Mammary epithelial cell (primary cell): ENCODE measurements around the gene GRM5.
"Not testable (repeated sequence)": the region's sequence is repeated elsewhere in the genome, so short reads cannot be mapped to it uniquely, and the experiment has no call there.

Source experiments
- EZH2 ChIP-seq: IDR thresholded peaks from 2 replicates; pipeline ENCODE4 v1.6.1; 2012; ENCODE audit warnings: low read length, inconsistent platforms, borderline replicate concordance
- TF ChIP-seq, protein P1 (sequence below), 2 donors: IDR thresholded peaks in 1 of 2; conservative IDR thresholded peaks in 1 of 2; 2 replicates each; pipeline ENCODE4 v1.5.1; 2011 to 2012; ENCODE audit warnings: inconsistent platforms in 2 of 2, low read length in 2 of 2, mild to moderate bottlenecking in 2 of 2, control low read depth in 1 of 2, low read depth in 1 of 2; ENCODE audit not compliant: insufficient read depth in 1 of 2; ENCODE audit errors: extremely low read depth in 1 of 2

DNA sequence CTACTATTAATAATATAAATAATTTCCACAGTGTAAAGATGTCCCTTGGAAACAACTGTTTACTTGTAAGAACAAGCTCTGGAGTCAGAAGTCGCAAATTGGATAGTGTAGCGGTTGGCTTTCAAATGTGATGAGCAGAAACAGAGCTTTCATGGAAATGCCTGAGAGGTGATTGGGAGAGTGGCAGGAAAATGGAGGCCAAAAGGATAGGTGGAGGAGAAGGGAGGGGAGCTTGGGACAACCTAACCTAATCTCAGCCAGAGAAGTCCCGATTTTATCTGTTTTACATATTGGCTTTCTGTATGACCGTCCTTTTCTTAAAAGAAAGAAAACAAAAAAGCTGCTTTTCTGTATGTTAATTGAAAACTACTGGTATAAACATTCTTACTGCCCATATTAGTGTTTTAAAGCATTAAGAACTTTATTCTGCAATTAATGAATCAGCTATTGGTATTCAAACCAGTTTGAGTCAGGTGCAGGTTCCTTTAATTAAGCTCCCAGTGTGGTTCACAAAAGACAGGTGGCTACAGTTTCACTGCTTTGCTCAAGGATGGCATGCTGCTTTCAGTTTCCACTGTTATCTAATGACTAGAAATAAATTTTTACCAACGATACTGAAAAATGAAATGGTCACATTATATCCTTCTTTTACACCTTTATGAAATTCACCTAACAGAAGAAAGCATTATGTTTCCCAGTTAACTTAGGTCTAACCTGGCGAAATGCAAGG is 117.8 kb downstream of the GRM5 start:
- TF ChIP-seq, protein P1, sequence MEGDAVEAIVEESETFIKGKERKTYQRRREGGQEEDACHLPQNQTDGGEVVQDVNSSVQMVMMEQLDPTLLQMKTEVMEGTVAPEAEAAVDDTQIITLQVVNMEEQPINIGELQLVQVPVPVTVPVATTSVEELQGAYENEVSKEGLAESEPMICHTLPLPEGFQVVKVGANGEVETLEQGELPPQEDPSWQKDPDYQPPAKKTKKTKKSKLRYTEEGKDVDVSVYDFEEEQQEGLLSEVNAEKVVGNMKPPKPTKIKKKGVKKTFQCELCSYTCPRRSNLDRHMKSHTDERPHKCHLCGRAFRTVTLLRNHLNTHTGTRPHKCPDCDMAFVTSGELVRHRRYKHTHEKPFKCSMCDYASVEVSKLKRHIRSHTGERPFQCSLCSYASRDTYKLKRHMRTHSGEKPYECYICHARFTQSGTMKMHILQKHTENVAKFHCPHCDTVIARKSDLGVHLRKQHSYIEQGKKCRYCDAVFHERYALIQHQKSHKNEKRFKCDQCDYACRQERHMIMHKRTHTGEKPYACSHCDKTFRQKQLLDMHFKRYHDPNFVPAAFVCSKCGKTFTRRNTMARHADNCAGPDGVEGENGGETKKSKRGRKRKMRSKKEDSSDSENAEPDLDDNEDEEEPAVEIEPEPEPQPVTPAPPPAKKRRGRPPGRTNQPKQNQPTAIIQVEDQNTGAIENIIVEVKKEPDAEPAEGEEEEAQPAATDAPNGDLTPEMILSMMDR (conservative IDR thresholded peaks at IDR 0.05 in 1 of 2, IDR thresholded peaks at IDR 0.05 in 1 of 2; ENCODE audit: extremely low read depth in 1 of 2, insufficient read depth in 1 of 2, low read depth in 1 of 2, low read length in 2 of 2) = not testable (repeated sequence)
- not testable (repeated sequence) for TF ChIP-seq EZH2
